Esophagus squamous epithelium (tissue), 5 donors: Measurements from ENCODE around the gene FRMD3. TPM values are rescaled to one million over a fixed set of nuclear protein-coding genes. Genes with fewer than 3 reads are reported as not detected.
"Not testable (repeated sequence)": the region's sequence is repeated elsewhere in the genome, so short reads cannot be mapped to it uniquely, and the experiment has no call there.

ENCODE experiments used
- DNase-seq: peaks from one replicate; lab custom pipeline; 2025; lab: John Stamatoyannopoulos, UW
- H3K27ac ChIP-seq, 4 donors: fragments of 200-600 bp; sonication (generic); one replicate each; pipeline ENCODE4 v1.5.1; 2016 to 2019; ENCODE audit warnings: mild to moderate bottlenecking in 1 of 4
- H3K27me3 ChIP-seq, 4 donors: fragments of 200-600 bp; sonication (generic); 1 replicate in 3 of 4; 2 replicates in 1 of 4; pipeline versions ENCODE4 v1.5.1 to v1.6.0; 2017 to 2021; ENCODE audit warnings: antibody characterized with exemption in 1 of 4
- H3K36me3 ChIP-seq, 3 donors: fragments of 200-600 bp; sonication (generic); one replicate each; pipeline ENCODE4 v1.5.1; 2016 to 2019
- H3K4me1 ChIP-seq, 3 donors: fragments of 200-600 bp; sonication (generic); one replicate each; pipeline ENCODE4 v1.5.1; 2017 to 2019
- H3K4me3 ChIP-seq, 4 donors: fragments of 200-600 bp; sonication (generic); 1 replicate in 3 of 4; 2 replicates in 1 of 4; pipeline ENCODE4 v1.5.1; 2016 to 2019; ENCODE audit warnings: mild to moderate bottlenecking in 2 of 4, moderate library complexity in 1 of 4
- H3K9me3 ChIP-seq, 3 donors: fragments of 200-600 bp; sonication (generic); one replicate each; pipeline ENCODE4 v1.5.1; 2016 to 2019
- POLR2A ChIP-seq, 4 donors: fragments of 450-650 bp; IDR thresholded peaks; one replicate each; pipeline ENCODE4 v1.6.1; 2017; ENCODE audit warnings: antibody characterized with exemption in 4 of 4, mild to moderate bottlenecking in 4 of 4, moderate library complexity in 3 of 4
- WGBS, 2 donors: methylation state at CpG; one replicate each; pipeline ENCODE4 v1.1.5; 2018; 5-methylcytosine and 5-hydroxymethylcytosine counted together
- intact Hi-C: fragments of 100-400 bp; cut with DNase I; formaldehyde crosslinking; loops from one replicate; pipeline ENCODE4 v1.15.0; 2022
- total RNA-seq, 4 donors: library from RNA; depleted of rRNA; stranded (reverse); fragments of >200 nt; gene quantifications; one replicate each; pipeline ENCODE4 v1.1.0, GENCODE V29; 2016
- TF ChIP-seq, protein P1 (sequence below), 6 experiments: fragments of 450-650 bp in 4 of 6; fragments of 200-600 bp in 2 of 6; sonication (generic) in 2 of 6; IDR thresholded peaks; one replicate each; pipeline ENCODE4 v1.5.1; 2016 to 2019; ENCODE audit warnings: antibody characterized with exemption in 6 of 6, mild to moderate bottlenecking in 4 of 6, moderate library complexity in 4 of 6
- donor health status: DM: yes; HTN: yes; CAD: no.

FRMD3 gene
- total RNA-seq, 4 donors from 2014 or later: 0.27 to 6.9 (median 2.1) TPM

DNA sequence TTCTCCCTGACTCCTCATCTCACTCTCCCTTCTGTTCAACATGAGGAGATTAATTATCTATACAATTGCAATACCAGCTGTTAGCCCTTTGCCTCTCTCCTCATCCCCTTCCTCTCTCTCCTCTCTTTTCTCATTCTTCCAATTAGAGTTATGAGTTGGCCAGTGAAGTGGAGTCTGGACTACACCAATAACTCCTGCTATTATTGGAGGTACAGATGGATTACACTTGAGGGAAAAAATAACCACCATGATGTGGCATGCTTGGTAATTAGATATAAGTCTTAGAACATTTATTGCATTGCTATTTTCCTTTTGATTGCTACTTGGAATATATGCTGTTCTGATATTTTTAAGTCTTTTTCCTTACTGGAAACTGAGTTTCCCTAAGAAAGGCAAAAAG, 159.2 kb downstream of the FRMD3 start:
- peaks cover 0 to 4% (median 0%) of the 10 kb centered on the region in 3 donors for H3K9me3 ChIP-seq
- TF ChIP-seq, protein P1, sequence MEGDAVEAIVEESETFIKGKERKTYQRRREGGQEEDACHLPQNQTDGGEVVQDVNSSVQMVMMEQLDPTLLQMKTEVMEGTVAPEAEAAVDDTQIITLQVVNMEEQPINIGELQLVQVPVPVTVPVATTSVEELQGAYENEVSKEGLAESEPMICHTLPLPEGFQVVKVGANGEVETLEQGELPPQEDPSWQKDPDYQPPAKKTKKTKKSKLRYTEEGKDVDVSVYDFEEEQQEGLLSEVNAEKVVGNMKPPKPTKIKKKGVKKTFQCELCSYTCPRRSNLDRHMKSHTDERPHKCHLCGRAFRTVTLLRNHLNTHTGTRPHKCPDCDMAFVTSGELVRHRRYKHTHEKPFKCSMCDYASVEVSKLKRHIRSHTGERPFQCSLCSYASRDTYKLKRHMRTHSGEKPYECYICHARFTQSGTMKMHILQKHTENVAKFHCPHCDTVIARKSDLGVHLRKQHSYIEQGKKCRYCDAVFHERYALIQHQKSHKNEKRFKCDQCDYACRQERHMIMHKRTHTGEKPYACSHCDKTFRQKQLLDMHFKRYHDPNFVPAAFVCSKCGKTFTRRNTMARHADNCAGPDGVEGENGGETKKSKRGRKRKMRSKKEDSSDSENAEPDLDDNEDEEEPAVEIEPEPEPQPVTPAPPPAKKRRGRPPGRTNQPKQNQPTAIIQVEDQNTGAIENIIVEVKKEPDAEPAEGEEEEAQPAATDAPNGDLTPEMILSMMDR (IDR thresholded peaks at IDR 0.05): no peak
- TF ChIP-seq POLR2A (IDR thresholded peaks at IDR 0.05): no peak
- intact Hi-C loops: no loop called here
- H3K27me3 ChIP-seq: no peaks in the 10 kb centered on the region
- no peak for DNase-seq
- H3K27ac ChIP-seq: no peak overlapping the region
- no peak overlapping the region for H3K4me3 ChIP-seq
- H3K36me3 ChIP-seq: no peaks in the 10 kb centered on the region
- H3K4me1 ChIP-seq: no peaks in the 10 kb centered on the region

DNA sequence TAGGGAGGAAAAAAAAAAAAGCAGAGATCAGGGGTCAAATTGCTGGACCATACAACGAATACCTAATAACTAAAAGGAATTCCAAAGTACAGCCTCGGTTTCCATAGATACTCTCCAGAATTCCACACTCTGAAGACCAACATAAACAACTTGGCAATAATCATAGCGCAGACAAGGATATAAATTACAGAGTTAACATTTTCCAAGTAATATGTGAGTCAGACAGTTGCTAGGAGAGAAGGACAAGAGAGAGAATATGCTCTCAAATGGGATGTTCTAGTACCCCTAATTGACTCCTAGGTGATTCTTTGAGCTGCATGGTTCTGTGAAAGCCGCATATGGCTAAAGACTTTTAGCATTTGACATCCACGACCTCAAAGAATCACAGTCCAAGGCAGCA, 165.2 kb downstream of the FRMD3 start:
- 46 to 53% methylated on average over 5 of the region's 5 CpGs for WGBS, 2 donors
- H3K36me3 ChIP-seq: no peaks in the 10 kb centered on the region
- intact Hi-C loops: no loop called here
- no peak for DNase-seq
- H3K4me3 ChIP-seq: no peak overlapping the region
- H3K4me1 ChIP-seq: no peaks in the 10 kb centered on the region
- no peak overlapping the region for H3K27ac ChIP-seq
- TF ChIP-seq POLR2A (IDR thresholded peaks at IDR 0.05): no peak
- TF ChIP-seq, protein P1 (IDR thresholded peaks at IDR 0.05): no peak
- H3K9me3 ChIP-seq: no peaks in the 10 kb centered on the region
- H3K27me3 ChIP-seq: no peaks in the 10 kb centered on the region

DNA sequence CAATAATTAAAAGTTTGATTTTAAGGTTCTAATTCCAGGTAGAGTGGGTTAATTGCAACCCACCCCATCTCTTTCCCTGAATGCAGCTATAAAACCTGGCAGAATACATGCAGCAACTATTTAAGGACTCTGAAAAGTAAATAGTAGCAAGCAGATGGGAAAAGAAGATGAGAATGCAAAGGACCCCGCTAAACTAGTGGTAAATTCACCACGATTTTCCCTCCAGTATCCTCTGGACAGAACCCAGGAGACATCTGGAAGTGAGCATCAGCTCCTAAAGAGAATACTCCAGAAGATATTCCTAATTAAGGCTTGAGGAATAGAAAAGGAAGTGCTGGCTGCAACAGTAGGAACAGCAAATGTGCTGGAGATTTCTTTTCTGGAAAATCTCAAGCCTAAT, 170.9 kb downstream of the FRMD3 start:
- WGBS, 2 donors: 6 to 27% methylated on average over 2 of the region's 2 CpGs
- no peak for TF ChIP-seq POLR2A (IDR thresholded peaks at IDR 0.05)
- intact Hi-C loops: no loop called here

DNA sequence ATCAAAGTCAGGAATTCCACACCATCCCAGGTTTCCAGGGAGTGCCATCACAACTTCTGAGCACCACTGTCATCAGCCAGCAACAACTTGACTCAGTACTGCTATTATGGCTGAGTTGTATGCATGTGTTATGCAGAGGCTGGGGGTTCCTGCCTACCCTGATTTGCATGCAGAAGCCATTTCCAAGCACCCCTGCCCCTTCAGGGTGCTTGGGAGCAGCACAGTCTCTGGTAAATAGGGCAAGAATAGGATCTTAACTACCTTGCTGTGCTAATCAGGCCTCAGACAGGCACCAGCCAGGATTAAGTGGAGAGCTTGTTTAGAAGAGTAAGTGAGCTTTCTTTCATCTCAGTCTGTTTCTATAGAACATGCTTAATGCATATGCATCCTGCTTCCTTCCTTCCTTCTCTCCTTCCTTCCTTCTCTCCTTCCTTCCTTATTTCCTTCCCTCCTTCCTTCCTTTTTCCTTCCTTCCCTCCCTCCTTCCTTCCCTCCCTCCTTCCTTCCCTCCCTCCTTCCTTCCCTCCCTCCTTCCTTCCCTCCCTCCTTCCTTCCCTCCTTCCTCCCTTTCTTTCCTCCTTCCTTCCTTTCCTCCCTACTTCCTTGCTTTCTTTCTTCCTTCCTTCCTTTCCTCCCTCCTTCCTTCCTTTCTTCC, 175.7 kb downstream of the FRMD3 start:
- no peak for DNase-seq
- intact Hi-C loops: no loop called here
- H3K27me3 ChIP-seq: no peaks in the 10 kb centered on the region
- H3K4me3 ChIP-seq: no peak overlapping the region
- H3K4me1 ChIP-seq: peaks cover 0 to 14% (median 0%) of the 10 kb centered on the region in 3 donors
- no peaks in the 10 kb centered on the region for H3K36me3 ChIP-seq
- H3K9me3 ChIP-seq: no peaks in the 10 kb centered on the region
- H3K27ac ChIP-seq: no peak overlapping the region
- TF ChIP-seq POLR2A (IDR thresholded peaks at IDR 0.05): no peak
- TF ChIP-seq, protein P1 (IDR thresholded peaks at IDR 0.05): no peak

More for the DNA sequence above, 170.9 kb downstream of the FRMD3 start:
- Histone ChIP-seq H3K9me3 (no peaks in the 10 kb centered on the region), H3K27me3 (no peaks in the 10 kb centered on the region), H3K4me1 (peaks cover 0 to 14% (median 0%) of the 10 kb centered on the region in 3 donors), H3K4me3 (no peak overlapping the region), H3K36me3 (no peaks in the 10 kb centered on the region), H3K27ac (no peak overlapping the region)
- no peak for DNase-seq

DNA sequence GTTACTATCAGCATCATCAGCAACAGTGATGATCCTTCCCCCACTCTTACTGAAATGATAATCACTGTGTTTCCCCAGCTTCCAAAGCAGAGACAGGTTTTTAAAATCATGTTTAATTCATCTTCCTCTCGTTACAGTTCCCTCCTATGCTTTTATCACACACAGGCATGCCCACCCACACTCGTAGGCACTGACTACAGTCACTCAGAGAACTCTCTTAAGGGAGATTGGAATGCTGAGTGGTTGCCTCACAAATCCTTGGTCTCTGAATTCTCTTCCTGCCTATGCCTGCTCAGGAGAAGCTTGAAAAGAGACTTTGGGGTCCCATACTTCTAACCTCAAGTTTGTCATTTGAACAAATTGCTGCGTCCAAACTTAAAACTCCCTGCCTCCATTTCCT, 179.2 kb downstream of the FRMD3 start:
- TF ChIP-seq, protein P1 (IDR thresholded peaks at IDR 0.05): no peak
- no peak overlapping the region for H3K4me3 ChIP-seq
- H3K27me3 ChIP-seq: no peaks in the 10 kb centered on the region
- intact Hi-C loops: no loop called here
- H3K36me3 ChIP-seq: no peaks in the 10 kb centered on the region
- H3K27ac ChIP-seq: no peak overlapping the region
- no peaks in the 10 kb centered on the region for H3K9me3 ChIP-seq
- H3K4me1 ChIP-seq: no peaks in the 10 kb centered on the region
- 60 to 77% methylated on average over 3 of the region's 3 CpGs for WGBS, 2 donors
- no peak for DNase-seq

DNA sequence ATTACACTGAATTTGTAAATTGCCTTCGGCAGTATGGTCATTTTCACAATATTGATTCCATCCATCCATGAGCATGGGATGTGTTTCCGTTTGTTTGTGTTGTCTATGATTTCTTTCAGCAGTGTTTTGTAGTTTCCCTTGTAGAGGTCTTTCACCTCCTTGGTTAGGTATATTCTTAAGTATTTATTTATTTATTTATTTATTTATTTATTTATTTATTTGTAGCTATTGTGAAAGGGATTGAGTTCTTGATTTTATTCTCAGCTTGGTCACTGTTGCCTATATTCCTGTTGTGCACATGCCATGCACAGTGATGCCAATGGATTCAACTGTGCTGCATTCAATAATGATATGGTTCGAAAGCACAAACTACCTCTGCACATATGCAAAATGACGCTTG, 179.7 kb downstream of the FRMD3 start:
- H3K36me3 ChIP-seq, DNase-seq, intact Hi-C loops, H3K27me3 ChIP-seq, H3K9me3 ChIP-seq, H3K27ac ChIP-seq, H3K4me3 ChIP-seq, H3K4me1 ChIP-seq: not testable (repeated sequence)
- WGBS, 2 donors: 85 to 96% methylated on average over 4 of the region's 4 CpGs
